ENCODE data around the gene HACD3.
A peak's percentile ranks its signal among the peaks of the same experiment; 100 is the strongest.
"Not testable (repeated sequence)": the region's sequence is repeated elsewhere in the genome, so short reads cannot be mapped to it uniquely, and the experiment has no call there.

Gene HACD3

GRCh38 chr15:65549288-65549687 lies 19.0 kb downstream of the HACD3 start:
- DNase-seq (ENCODE audit: low read depth, low spot score) = not testable (repeated sequence)

GRCh38 chr15:65550681-65551098 lies 20.4 kb downstream of the HACD3 start:
- no peak for DNase-seq (ENCODE audit: low read depth, low spot score)

DNA sequence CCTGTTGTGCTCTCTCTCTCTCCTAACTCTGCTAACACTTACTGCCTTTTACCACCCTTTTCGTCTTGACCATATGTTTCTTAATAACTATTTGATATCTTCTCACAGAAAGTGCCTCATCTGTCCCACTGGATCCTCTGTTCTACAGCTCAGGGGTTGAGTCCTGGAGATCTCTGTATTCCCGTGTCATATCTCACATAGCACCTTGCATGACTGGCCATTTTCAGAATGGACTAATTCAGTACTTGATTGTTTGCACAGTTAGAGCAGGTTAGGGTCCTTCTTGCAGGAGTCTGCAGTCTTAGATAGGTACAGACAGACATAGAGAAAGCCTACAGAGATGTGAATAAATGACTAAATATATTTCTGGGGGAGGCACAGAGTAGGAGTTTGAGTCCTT lies 20.9 kb downstream of the HACD3 start:
- no peak for DNase-seq (ENCODE audit: low read depth, low spot score)

GRCh38 chr15:65552851-65553250 lies 22.6 kb downstream of the HACD3 start:
- DNase-seq (ENCODE audit: low read depth, low spot score) = not testable (repeated sequence)

DNA sequence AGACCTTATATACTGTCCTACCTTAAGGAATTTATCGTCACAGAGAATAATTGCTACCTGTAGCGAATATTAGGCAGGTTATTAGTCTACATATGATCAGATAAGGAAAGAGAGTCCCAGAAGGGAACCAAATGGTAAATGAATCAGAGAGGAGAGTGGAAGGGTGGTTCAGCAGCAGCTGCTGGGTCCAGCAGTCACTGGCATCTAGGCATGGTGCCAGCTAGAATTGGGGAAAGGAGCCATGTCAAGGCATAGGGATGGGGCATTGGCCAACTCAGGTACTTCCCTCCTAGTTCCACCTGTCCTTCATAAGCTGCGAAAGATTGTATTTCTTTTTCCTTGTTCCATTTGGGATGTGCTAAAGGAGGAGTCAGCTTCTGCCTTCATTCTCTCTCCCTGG lies 23.4 kb downstream of the HACD3 start:
- no peak for DNase-seq (ENCODE audit: low read depth, low spot score)

DNA sequence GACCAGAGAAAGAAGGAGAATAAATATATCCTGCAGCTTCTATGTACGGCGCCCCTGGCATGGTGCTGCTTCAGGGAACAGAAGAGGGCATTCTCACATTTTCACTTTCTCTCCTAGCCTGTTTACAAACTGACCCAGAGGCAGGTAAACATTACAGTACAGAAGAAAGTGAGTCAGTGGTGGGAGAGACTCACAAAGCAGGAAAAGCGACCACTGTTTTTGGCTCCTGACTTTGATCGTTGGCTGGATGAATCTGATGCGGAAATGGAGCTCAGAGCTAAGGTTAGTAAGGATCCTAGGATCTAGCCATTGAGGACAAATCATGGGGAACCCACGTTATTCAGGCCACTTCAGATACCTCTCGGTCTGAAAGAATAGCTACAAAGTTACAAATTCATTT lies 26.4 kb downstream of the HACD3 start:
- no peak for DNase-seq (ENCODE audit: low read depth, low spot score)

- DNase-seq (ENCODE audit: low read depth, low spot score) = no peak
Observed at GRCh38 chr15:65558336-65558735, 28.1 kb downstream of the HACD3 start.

DNA sequence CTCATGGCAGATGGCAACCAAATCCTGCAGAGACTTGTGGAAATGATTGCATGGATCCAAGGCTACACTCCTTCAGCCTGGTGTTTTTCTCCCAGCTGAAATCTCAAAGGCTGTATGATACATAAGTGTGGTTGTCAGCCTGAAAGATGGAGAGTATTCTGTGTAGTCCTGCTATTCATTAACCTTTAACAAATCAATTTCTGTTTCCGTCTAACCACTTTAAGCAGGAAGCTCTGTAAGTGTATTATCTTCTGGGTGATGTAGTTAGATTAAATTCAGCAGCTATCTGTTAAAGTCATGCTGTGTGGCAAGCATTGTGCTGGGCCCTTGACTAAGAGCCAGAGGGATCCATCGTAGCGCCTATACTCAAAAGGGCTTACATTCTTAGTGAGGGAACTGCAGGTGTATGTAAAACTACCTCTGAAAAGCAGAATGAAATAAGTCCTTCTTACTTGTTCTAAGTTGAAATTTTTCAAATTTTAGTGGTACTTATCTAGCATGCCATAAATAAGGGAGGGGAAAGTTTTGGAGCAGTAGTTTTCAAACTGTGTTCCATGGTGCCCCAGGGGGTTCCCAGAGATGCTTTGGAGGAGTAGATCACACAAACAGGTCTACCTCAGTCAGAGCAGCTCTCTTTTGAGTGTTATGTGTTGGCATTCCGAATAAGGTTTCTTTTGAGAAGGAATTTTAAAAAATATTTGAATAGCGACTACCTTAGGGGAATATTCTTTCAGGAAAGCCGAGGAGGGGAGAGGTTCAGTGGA lies 28.9 kb downstream of the HACD3 start:
- DNase-seq (ENCODE audit: low read depth, low spot score) = no peak

DNA sequence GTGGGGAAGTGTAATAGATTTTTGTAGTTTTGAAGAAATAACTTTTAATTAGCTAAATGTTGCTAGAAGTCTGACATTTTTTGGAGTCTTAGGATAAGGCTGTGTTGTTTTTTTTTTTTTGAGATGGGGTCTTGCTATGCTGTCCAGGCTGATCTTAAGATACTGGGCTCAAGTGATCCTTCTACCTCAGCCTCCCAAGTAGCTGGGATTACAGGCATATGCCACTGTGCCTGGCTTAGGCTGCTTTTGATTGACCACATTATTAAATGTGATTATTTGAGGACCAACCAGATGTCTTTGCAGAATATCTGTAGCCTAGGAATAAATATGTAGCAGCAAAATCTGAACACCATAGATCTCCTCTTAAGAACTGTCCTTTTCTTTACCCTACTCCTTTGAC lies 29.7 kb downstream of the HACD3 start:
- no peak for DNase-seq (ENCODE audit: low read depth, low spot score)

DNA sequence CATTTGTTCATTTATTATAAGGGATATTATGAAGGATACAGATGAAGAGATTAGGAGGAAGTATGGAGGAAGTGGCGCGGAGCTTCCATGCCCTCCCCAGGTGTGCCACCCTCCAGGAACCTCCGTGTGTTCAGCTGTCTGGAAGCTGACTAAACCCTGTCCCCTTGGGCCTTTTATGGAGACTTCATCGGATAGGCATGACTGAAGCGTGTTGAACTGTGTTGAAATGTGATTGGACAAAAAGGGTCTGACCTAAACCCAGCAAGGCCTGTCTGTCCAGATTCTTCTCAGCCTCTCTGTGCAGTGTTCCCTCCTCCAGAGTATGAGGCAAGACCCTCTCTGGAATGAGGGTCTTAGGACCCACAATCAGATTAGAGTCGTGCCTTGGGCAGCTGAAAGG lies 31.7 kb downstream of the HACD3 start:
- no peak for DNase-seq (ENCODE audit: low read depth, low spot score)

GRCh38 chr15:65569728-65570127 lies 39.5 kb downstream of the HACD3 start:
- DNase-seq (ENCODE audit: low read depth, low spot score) = no peak

DNA sequence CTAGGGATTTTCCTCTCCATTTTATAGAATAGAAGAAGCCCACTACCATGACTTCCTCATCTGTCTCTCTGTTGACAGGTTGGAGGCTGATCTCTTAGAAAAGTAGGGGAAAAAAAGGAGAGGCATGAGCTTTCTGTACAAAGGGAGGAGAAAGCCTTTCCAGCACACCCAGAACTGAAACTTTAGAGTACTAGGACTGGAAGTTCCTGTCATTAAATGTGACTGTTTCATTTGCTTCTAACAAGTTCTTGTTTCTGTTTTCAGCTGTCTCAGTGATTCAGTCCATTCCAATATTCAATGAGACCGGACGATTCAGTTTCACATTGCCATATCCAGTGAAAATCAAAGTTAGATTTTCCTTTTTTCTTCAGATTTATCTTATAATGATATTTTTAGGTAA lies 41.7 kb downstream of the HACD3 start:
- DNase-seq (ENCODE audit: low read depth, low spot score) = no peak

DNA sequence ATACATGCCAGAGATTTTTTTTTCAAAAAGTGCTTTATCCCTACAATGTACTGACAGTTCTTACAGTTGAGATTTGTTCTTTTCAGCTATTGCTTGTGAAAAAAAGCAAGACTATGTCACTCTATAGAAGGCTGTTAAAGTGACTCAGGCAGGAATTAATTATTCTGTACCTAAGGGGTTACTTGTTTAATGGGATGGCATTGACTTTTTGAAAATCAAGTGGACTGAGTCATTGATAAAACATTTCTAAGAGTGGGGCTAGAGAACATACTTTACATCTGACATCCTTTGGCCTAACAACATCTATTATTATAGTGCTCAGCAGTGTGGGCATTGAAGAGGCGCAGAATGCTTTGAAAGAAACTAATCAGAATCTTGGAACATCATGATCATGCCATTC lies 46.4 kb downstream of the HACD3 start:
- DNase-seq (ENCODE audit: low read depth, low spot score) = no peak

GRCh38 chr15:65577129-65577996 lies 47.1 kb downstream of the HACD3 start:
- DNase-seq (ENCODE audit: low read depth, low spot score) = no peak

DNA sequence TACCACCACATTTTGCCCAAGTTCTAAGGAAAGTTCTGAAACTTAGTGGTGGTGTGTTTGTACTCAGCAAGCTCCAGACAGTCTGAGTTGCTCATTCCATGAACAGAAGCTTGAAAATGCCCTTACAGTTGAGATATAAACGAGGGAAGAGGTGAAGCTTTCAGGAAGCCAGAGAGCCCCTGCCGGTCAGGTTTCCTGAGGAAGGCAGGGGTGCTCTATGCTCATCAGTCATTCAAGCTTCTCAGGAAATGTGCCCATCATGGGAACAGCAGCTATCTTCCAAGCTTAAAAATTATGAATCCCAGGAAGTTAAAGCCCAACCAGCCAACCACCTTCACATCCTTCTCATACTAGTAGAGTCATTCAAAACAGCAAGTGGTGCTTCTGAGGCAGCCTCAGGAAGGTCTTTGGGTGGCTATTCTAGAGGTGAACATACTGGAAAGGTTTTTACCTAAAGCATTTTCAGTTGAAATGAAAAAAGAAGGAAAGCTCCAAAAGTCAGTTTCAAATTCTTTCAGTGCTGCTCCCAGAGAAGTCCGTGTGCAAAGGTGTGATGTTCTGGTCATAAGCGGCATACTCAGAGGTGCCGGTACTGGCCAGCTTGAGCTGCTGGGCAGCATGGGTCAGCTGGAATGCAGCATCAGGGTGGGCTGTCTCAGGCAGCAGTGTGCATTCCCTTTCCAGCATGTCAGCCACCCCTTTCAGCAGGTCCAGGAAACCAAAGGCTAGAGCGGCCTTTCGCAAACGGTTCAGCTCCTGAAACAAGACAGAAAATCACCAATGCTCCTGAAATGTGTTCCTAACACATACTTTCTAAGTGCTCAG lies 48.9 kb downstream of the HACD3 start:
- DNase-seq (ENCODE audit: low read depth, low spot score) = no peak

GRCh38 chr15:65579762-65580161 lies 49.5 kb downstream of the HACD3 start:
- DNase-seq (ENCODE audit: low read depth, low spot score) = no peak

- no peak for DNase-seq (ENCODE audit: low read depth, low spot score)
Observed at GRCh38 chr15:65580287-65580686, 50.0 kb downstream of the HACD3 start.

GRCh38 chr15:65583701-65584100 lies 53.4 kb downstream of the HACD3 start:
- peak; percentile 9 for DNase-seq (ENCODE audit: low read depth, low spot score)

- no peak for DNase-seq (ENCODE audit: low read depth, low spot score)
Observed at GRCh38 chr15:65584241-65584640, 54.0 kb downstream of the HACD3 start.

DNA sequence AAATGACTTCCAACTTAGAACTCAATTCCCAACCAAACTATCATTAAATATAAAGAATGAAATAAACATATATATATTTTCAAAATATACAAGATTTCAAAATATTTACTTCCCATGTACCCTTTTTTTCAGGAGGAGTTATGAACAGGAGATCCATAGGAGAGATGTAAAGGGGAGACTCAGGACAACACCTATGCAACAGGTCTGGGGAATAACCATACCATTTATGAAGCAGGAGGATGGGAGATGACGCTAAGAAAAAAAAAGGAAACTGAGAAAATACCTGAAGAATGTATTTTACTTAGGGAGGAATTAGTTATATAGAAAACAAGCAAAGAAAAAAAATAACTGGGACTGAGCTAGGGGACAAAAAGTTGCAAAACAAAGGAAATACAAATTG lies 56.8 kb downstream of the HACD3 start:
- DNase-seq (ENCODE audit: low read depth, low spot score) = no peak

- DNase-seq (ENCODE audit: low read depth, low spot score) = no peak
Observed at GRCh38 chr15:65595960-65596359, 65.7 kb downstream of the HACD3 start.

- DNase-seq (ENCODE audit: low read depth, low spot score) = no peak
Observed at GRCh38 chr15:65598468-65598867, 68.2 kb downstream of the HACD3 start.
